ENCODE results near the gene WFIKKN1. TPM values are rescaled to one million over a fixed set of nuclear protein-coding genes. Genes with fewer than 3 reads are reported as not detected.

Gene WFIKKN1
- total and polyA plus RNA-seq, 2 experiments from 2014 or later, result 3.5 to 6.8 TPM

DNA sequence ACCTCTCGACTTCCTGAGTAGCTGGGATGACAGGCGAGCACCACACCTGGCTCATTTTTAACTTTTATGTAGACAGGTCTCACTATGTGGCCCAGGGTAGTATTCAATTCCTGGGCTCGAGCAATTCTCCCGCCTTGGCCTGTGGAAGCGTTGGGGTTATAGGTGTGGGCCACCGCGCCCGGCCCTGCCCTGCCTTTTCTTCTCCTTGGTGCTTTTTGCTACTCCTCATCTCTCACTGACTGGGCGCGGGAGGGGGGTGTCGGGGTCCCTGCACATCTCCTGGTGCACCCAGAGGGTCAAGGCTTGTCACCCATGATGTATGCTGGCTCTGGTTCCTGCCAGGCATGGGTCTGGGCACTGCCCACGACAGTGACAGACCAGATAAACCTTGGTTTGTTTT lies 13.8 kb downstream of the WFIKKN1 start (continued):
- TF ChIP-seq EZH2phosphoT487 (IDR thresholded peaks at IDR 0.05; ENCODE audit: unreplicated experiment) (no peak), NANOG (IDR thresholded peaks at IDR 0.05; ENCODE audit: borderline replicate concordance) (no peak), ZNF114 (CRISPR knock-in tag; IDR thresholded peaks at IDR 0.05) (no peak), JUNB (IDR thresholded peaks at IDR 0.05; ENCODE audit: unreplicated experiment) (no peak)
- TF ChIP-seq, protein P1, sequence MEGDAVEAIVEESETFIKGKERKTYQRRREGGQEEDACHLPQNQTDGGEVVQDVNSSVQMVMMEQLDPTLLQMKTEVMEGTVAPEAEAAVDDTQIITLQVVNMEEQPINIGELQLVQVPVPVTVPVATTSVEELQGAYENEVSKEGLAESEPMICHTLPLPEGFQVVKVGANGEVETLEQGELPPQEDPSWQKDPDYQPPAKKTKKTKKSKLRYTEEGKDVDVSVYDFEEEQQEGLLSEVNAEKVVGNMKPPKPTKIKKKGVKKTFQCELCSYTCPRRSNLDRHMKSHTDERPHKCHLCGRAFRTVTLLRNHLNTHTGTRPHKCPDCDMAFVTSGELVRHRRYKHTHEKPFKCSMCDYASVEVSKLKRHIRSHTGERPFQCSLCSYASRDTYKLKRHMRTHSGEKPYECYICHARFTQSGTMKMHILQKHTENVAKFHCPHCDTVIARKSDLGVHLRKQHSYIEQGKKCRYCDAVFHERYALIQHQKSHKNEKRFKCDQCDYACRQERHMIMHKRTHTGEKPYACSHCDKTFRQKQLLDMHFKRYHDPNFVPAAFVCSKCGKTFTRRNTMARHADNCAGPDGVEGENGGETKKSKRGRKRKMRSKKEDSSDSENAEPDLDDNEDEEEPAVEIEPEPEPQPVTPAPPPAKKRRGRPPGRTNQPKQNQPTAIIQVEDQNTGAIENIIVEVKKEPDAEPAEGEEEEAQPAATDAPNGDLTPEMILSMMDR (conservative IDR thresholded peaks at IDR 0.05; ENCODE audit: low read depth in 2 of 2), result no peak
- TF ChIP-seq, protein P2, sequence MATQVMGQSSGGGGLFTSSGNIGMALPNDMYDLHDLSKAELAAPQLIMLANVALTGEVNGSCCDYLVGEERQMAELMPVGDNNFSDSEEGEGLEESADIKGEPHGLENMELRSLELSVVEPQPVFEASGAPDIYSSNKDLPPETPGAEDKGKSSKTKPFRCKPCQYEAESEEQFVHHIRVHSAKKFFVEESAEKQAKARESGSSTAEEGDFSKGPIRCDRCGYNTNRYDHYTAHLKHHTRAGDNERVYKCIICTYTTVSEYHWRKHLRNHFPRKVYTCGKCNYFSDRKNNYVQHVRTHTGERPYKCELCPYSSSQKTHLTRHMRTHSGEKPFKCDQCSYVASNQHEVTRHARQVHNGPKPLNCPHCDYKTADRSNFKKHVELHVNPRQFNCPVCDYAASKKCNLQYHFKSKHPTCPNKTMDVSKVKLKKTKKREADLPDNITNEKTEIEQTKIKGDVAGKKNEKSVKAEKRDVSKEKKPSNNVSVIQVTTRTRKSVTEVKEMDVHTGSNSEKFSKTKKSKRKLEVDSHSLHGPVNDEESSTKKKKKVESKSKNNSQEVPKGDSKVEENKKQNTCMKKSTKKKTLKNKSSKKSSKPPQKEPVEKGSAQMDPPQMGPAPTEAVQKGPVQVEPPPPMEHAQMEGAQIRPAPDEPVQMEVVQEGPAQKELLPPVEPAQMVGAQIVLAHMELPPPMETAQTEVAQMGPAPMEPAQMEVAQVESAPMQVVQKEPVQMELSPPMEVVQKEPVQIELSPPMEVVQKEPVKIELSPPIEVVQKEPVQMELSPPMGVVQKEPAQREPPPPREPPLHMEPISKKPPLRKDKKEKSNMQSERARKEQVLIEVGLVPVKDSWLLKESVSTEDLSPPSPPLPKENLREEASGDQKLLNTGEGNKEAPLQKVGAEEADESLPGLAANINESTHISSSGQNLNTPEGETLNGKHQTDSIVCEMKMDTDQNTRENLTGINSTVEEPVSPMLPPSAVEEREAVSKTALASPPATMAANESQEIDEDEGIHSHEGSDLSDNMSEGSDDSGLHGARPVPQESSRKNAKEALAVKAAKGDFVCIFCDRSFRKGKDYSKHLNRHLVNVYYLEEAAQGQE (IDR thresholded peaks at IDR 0.05; ENCODE audit: unreplicated experiment), result no peak

DNA sequence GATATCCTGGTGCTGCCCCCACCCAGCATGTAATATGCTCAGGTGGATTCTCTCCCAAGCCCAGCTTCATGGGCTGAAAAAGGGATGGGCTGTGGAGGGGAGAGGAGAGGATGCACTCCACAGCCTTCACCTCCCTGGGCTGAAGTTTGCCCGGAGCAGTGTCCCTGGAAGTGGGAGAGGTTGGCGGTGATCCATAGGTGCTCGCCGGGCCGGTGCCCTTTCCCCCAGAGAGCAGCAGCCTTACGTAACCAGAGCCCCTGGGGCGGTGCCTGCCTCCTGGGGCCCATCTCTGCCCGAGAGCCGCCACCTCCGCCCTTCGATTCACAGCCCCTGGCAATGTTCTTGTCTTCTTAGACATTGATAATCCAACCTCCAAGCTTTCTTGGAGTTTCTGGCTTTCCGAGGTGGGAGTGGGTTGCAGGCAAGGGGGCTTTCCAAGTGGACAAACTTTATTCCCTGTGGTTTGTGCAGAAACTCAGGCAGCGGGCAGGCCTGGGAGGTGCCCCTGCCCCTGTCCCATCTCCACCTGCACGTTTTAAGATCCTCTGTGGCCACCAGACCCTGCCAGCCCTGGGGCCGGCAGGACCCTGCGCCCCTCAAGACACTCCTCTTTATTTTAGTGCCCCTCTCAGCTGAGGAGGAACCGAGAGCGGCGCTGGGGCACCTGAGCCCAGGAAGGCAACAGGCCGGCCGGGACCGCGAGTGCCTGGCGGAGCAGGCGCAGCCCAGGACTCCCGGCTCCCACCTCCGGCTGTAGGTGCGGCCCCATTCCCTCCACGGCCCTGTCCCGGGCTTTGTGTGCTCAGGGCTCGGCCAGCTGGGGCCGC lies 15.3 kb downstream of the WFIKKN1 start:
- Histone ChIP-seq H3K27me3 (ENCODE audit: insufficient read depth) (no peaks in the 10 kb centered on the region), H3K4me1 (ENCODE audit: insufficient read depth) (peaks cover 5% of the 10 kb centered on the region; the same call in 1 of the 2 replicates), H2AFZ (no peak overlapping the region), H3K36me3 (ENCODE audit: insufficient read depth) (no peaks in the 10 kb centered on the region), H3K4me2 (no peak overlapping the region), H3K79me2 (replicated peaks; ENCODE audit: insufficient read depth) (peaks cover 17% of the 10 kb centered on the region; the same call in 1 of the 2 replicates), H3F3A (replicated peaks; ENCODE audit: low read depth) (peaks cover 9% of the 10 kb centered on the region; the same call in 1 of the 2 replicates), H3K9me2 (ENCODE audit: insufficient read depth) (no peaks in the 10 kb centered on the region), H3K4me3 (no peak overlapping the region), H3K27ac (ENCODE audit: low read depth) (no peak overlapping the region), H4K20me1 (replicated peaks; ENCODE audit: insufficient read depth) (no peaks in the 10 kb centered on the region; the same call in 1 of the 2 replicates)
- Mint-ChIP-seq H3K27ac (no peak overlapping the region), H3K4me3 (no peak overlapping the region), H3K4me1 (peaks cover 3% of the 10 kb centered on the region; the same call in 2 of the 3 replicates), H3K36me3 (ENCODE audit: low read depth) (no peaks in the 10 kb centered on the region), H3K9me3 (no peaks in the 10 kb centered on the region), H3K27me3 (ENCODE audit: insufficient read depth, low read depth, poor library complexity) (peaks cover 8% of the 10 kb centered on the region)
- TF ChIP-seq CREB1 (CRISPR knock-in tag; IDR thresholded peaks at IDR 0.05; ENCODE audit: low read depth) (no peak), POLR2AphosphoS5 (IDR thresholded peaks at IDR 0.05; ENCODE audit: low read depth) (peak; percentile 13; the same call in 1 of the 2 replicates)
- ATAC-seq, result no peak
- peak; percentile 65 for DNase-seq (ENCODE audit: low spot score)

All from GM23338 (cell line).